ENCODE data around the gene CDSN.
"Not testable (repeated sequence)": the region's sequence is repeated elsewhere in the genome, so short reads cannot be mapped to it uniquely, and the experiment has no call there.

The CDSN gene

GRCh38 chr6:31081872-31082271 lies 38.4 kb downstream of the CDSN start:
- no peak for DNase-seq

- DNase-seq, result peak; percentile 48
Observed at GRCh38 chr6:31079656-31080261, 40.5 kb downstream of the CDSN start.

GRCh38 chr6:31076611-31077010 lies 43.6 kb downstream of the CDSN start:
- no peak for DNase-seq

- DNase-seq, result no peak
Observed at GRCh38 chr6:31075528-31075927, 44.7 kb downstream of the CDSN start.

- no peak for DNase-seq
Observed at GRCh38 chr6:31074401-31074800, 45.8 kb downstream of the CDSN start.

GRCh38 chr6:31070711-31071197 lies 49.5 kb downstream of the CDSN start:
- peak; percentile 38 for DNase-seq

- DNase-seq, result peak; percentile 76
Observed at GRCh38 chr6:31068669-31069340, 51.4 kb downstream of the CDSN start.

- not testable (repeated sequence) for DNase-seq
Observed at GRCh38 chr6:31067891-31068668, 52.2 kb downstream of the CDSN start.

GRCh38 chr6:31067028-31067427 lies 53.2 kb downstream of the CDSN start:
- not testable (repeated sequence) for DNase-seq

GRCh38 chr6:31065556-31065955 lies 54.7 kb downstream of the CDSN start:
- DNase-seq, result no peak

All from NCI-H526 treated with DMSO at 0.1 percent for 48 hours (cell line).